ENCODE results near the gene CCDC85C.

CCDC85C gene

GRCh38 chr14:99560922-99561683 lies 42.9 kb downstream of the CCDC85C start:
- no peak for DNase-seq (ENCODE audit: low read depth in 1 of 2, low spot score in 1 of 2)

- DNase-seq (ENCODE audit: low read depth in 1 of 2, low spot score in 1 of 2), result no peak
Measured at GRCh38 chr14:99560403-99560802, 43.6 kb downstream of the CCDC85C start.

- DNase-seq (ENCODE audit: low read depth in 1 of 2, low spot score in 1 of 2), result no peak
Measured at GRCh38 chr14:99559286-99559990, 44.6 kb downstream of the CCDC85C start.

- no peak for DNase-seq (ENCODE audit: low read depth in 1 of 2, low spot score in 1 of 2)
Measured at GRCh38 chr14:99556134-99556791, 47.7 kb downstream of the CCDC85C start.

- DNase-seq (ENCODE audit: low read depth in 1 of 2, low spot score in 1 of 2), result no peak
Measured at GRCh38 chr14:99554757-99555531, 49.1 kb downstream of the CCDC85C start.

- DNase-seq (ENCODE audit: low read depth in 1 of 2, low spot score in 1 of 2), result no peak
Measured at GRCh38 chr14:99554184-99554583, 49.8 kb downstream of the CCDC85C start.

- no peak for DNase-seq (ENCODE audit: low read depth in 1 of 2, low spot score in 1 of 2)
Measured at GRCh38 chr14:99552572-99553216, 51.3 kb downstream of the CCDC85C start.

GRCh38 chr14:99552021-99552553 lies 51.9 kb downstream of the CCDC85C start:
- no peak for DNase-seq (ENCODE audit: low read depth in 1 of 2, low spot score in 1 of 2)

GRCh38 chr14:99551034-99551922 lies 52.7 kb downstream of the CCDC85C start:
- no peak for DNase-seq (ENCODE audit: low read depth in 1 of 2, low spot score in 1 of 2)

GRCh38 chr14:99550387-99550992 lies 53.5 kb downstream of the CCDC85C start:
- DNase-seq (ENCODE audit: low read depth in 1 of 2, low spot score in 1 of 2), result no peak

- no peak for DNase-seq (ENCODE audit: low read depth in 1 of 2, low spot score in 1 of 2)
Measured at GRCh38 chr14:99549684-99550083, 54.3 kb downstream of the CCDC85C start.

- DNase-seq (ENCODE audit: low read depth in 1 of 2, low spot score in 1 of 2), result no peak
Measured at GRCh38 chr14:99548871-99549515, 55.0 kb downstream of the CCDC85C start.

- DNase-seq (ENCODE audit: low read depth in 1 of 2, low spot score in 1 of 2), result no peak
Measured at GRCh38 chr14:99548255-99548654, 55.8 kb downstream of the CCDC85C start.

- no peak for DNase-seq (ENCODE audit: low read depth in 1 of 2, low spot score in 1 of 2)
Measured at GRCh38 chr14:99546234-99546879, 57.6 kb downstream of the CCDC85C start.

- DNase-seq (ENCODE audit: low read depth in 1 of 2, low spot score in 1 of 2), result no peak
Measured at GRCh38 chr14:99545586-99545985, 58.4 kb downstream of the CCDC85C start.

- no peak for DNase-seq (ENCODE audit: low read depth in 1 of 2, low spot score in 1 of 2)
Measured at GRCh38 chr14:99544991-99545390, 59.0 kb downstream of the CCDC85C start.

GRCh38 chr14:99543985-99544384 lies 60.0 kb downstream of the CCDC85C start:
- no peak for DNase-seq (ENCODE audit: low read depth in 1 of 2, low spot score in 1 of 2)

GRCh38 chr14:99543370-99543769 lies 60.6 kb downstream of the CCDC85C start:
- DNase-seq (ENCODE audit: low read depth in 1 of 2, low spot score in 1 of 2), result no peak
